ENCODE data around the gene TMEM181.

The TMEM181 gene

GRCh38 chr6:158561321-158561884, 1.5 kb downstream of the TMEM181 start:
- DNase-seq (ENCODE audit: extremely low read depth in 1 of 2, low read depth in 1 of 2) = no peak

DNA sequence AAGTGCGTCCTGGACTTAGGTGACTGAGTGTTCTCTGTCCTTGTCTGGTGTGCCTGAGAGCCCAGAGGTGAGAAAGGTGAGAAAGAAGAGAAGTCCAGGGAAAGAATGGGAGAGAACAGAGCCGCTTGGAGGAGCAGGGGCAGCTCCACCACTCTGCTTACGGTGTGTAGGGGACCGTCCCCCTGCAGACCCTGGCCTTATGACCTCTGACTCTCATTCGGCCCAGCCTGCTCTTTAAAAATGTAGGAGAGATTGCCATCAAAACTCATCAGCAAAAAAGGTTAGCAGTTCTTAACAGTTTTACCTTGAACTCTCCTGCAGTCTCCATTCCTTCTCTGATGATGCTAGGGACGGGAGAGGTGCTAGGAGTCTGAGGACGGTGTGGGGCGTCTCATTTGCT, 2.0 kb downstream of the TMEM181 start:
- DNase-seq (ENCODE audit: extremely low read depth in 1 of 2, low read depth in 1 of 2) = no peak

- DNase-seq (ENCODE audit: extremely low read depth in 1 of 2, low read depth in 1 of 2) = no peak
Observed at GRCh38 chr6:158564243-158565121, 4.6 kb downstream of the TMEM181 start.

GRCh38 chr6:158565122-158565429, 5.2 kb downstream of the TMEM181 start:
- DNase-seq (ENCODE audit: extremely low read depth in 1 of 2, low read depth in 1 of 2) = no peak

GRCh38 chr6:158565482-158566040, 5.7 kb downstream of the TMEM181 start:
- no peak for DNase-seq (ENCODE audit: extremely low read depth in 1 of 2, low read depth in 1 of 2)

- DNase-seq (ENCODE audit: extremely low read depth in 1 of 2, low read depth in 1 of 2) = no peak
Observed at GRCh38 chr6:158566207-158566818, 6.4 kb downstream of the TMEM181 start.

DNA sequence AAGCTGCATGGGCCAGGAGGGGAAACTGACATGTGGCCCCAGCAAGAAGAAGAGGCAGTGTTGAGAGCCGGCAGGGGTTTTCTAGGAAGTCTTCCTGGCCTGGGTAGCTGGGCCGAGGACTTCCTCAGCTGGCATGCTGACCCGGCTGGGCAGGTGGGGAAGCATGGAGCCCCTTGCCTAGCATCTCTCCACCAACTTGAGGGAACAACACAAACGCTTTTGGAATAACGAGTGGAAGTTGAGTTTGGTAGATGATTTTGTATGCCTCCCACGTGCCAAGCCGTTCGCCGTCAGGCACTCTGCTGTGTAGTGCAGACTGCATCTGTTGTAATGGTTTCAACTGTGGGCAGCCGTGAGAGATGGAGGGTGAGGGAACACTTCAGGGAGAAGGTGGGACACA, 7.3 kb downstream of the TMEM181 start:
- no peak for DNase-seq (ENCODE audit: extremely low read depth in 1 of 2, low read depth in 1 of 2)

GRCh38 chr6:158567871-158568401, 8.0 kb downstream of the TMEM181 start:
- DNase-seq (ENCODE audit: extremely low read depth in 1 of 2, low read depth in 1 of 2) = no peak

GRCh38 chr6:158568549-158568948, 8.7 kb downstream of the TMEM181 start:
- DNase-seq (ENCODE audit: extremely low read depth in 1 of 2, low read depth in 1 of 2) = no peak

DNA sequence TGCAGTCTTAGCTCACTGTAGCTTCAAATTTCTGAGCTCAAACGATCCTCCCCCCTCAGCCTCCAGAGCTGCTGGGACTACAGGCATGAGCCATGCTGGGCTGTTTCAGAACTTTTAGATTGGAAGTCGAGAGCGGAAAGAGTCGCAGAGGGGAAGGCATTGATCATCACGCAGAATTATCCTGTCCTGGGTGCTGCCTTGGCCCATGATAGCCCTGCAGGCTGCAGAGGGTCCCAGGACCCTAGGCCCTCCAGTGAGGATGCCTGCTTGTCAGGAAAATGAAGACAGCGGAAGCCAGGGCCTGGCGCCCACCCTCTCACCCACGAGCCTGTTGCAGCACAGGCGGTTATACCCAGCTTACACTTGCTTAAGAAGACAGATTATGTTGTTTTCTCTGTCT, 9.1 kb downstream of the TMEM181 start:
- no peak for DNase-seq (ENCODE audit: extremely low read depth in 1 of 2, low read depth in 1 of 2)

- no peak for DNase-seq (ENCODE audit: extremely low read depth in 1 of 2, low read depth in 1 of 2)
Observed at GRCh38 chr6:158570681-158570962, 10.7 kb downstream of the TMEM181 start.

DNA sequence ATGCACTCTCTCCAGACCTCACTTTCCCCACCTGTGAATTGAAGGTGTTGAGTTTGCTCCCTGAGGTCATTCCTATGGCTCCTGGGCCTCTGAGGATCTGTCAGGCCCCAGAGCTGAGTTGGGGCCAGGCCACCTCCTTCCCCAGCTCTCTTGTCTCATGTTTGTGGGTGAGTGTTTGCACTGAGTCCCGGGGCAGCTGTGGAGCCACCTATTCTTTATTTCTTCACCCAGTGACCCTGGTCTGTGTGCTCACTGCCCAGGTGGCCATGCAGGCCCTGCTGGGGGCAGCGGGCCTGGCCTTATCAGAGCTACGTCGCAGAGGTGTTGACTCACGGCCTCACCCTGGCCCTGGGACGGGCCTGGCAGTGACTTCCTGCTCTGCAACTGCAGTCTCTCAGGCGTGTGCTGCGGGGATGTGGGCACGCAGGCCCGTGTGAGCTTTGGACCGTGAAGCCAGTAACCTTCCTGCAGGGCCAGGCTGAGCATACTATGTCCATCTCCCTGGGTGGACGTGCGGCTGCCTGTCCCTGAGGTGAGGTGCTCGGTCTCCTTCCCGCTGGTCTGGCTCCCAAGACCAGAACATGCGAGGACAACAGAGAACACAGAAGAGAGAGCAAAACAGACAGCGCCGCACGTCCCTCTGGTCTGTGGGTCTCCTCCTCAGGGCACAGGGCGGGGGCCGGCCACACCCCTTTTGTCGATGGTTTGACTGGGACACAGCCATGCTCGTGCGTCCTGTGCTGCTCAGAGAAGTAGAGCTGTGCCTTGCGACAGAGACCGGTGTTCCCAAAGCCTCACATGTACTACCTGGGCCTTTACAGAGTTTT, 12.1 kb downstream of the TMEM181 start:
- no peak for DNase-seq (ENCODE audit: extremely low read depth in 1 of 2, low read depth in 1 of 2)

DNA sequence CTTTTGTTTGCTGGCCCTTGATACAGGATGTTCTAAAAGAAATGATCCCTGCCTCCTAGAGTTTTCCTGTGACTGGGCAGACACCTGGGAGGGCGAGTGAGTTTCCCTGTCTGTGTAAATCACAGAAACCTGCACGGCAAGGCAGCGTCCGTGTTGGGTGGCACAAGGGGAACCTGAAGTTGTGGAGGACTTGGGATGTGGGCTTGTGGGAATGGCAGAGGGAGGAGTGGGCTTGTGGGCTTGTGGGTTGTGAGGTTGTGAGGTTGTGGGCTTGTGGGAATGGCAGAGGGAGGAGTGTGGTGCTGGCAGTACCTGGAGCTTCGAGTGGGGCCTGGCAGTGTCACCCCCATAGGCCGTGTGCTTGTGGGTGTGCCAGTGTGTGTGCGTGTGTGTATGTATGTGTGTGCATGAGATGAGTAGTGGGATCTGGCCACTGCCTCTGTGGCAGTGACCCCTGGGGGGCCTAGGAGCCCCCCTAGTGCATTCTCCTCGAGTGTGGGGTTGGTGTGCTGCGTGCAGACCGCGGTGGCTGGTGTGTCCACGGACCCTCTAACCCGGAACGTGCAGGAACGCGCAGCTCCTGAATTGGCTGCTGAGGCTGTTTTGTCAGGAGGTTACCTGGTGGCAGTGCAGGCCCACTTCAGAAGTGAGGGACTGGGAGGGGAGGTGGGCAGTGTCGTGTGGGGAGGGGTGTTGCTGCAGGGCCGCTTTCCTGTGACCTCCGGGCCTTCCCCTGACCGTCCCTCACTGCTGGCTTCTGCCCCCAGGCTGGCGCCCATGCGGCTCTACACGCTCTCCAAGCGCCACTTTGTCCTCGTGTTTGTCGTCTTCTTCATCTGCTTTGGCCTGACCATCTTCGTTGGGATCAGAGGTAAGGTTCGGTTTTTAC, 13.0 kb downstream of the TMEM181 start:
- no peak for DNase-seq (ENCODE audit: extremely low read depth in 1 of 2, low read depth in 1 of 2)

- no peak for DNase-seq (ENCODE audit: extremely low read depth in 1 of 2, low read depth in 1 of 2)
Observed at GRCh38 chr6:158573542-158573931, 13.6 kb downstream of the TMEM181 start.

GRCh38 chr6:158574800-158575199, 14.9 kb downstream of the TMEM181 start:
- no peak for DNase-seq (ENCODE audit: extremely low read depth in 1 of 2, low read depth in 1 of 2)

- no peak for DNase-seq (ENCODE audit: extremely low read depth in 1 of 2, low read depth in 1 of 2)
Observed at GRCh38 chr6:158575550-158575949, 15.7 kb downstream of the TMEM181 start.

DNA sequence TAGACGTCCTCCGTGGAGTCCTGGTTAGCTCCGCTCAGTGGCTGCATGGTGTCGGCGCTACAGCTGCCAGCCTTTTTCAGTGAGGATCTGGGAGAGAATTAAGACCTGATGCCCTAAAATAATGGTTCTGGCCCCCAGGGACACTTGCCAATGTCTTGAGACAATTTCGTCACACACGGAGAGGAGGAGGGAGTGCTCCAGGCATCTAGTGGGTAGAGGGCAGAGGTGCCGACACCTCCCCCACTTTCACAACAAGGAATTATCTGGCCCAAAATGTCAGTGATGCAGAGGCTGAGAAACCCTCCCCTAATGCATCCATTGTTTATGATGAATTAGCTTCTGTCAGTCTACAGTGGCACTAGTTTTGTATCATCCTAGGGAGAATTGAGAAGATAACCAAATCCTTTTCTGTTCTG, 24.4 kb downstream of the TMEM181 start:
- no peak for DNase-seq (ENCODE audit: extremely low read depth in 1 of 2, low read depth in 1 of 2)

DNA sequence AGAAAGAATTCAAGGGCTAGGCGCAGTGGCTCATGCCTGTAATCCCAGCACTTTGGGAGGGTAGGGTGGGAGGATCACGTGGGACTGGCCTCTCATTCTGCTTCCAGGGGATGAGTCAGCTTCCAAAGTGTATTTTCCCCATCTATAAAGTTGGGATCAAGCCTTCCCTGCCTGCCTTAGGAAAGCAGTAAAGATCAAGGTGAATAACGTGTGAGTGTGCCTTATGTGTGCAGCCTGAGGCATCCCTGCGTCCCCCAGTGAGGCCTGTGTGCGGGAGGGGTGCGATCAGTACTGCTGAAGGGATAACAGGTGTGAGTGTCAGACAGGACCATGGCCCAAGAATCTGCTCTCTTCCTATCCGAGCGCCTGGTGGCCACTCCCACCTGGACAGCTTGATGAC, 26.8 kb downstream of the TMEM181 start:
- DNase-seq (ENCODE audit: extremely low read depth in 1 of 2, low read depth in 1 of 2) = no peak

DNA sequence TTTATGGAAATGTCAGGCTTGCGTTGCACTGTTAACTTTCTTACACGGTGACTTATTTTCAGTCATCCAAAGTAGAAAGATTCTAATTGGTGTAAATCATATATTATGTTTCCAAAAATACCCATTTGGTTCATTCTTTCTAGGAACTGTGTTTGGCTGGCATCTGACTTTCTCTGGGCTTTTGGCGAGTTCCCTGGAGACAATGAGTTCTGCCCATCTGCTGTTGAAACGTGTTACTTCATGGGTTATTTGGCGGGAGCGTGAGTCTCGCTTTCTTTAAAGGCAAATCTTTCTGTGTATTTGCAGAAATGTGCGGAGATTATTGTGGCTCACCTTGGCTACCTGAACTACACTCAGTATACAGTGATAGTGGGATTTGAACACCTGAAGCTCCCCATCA, 29.5 kb downstream of the TMEM181 start:
- DNase-seq (ENCODE audit: extremely low read depth in 1 of 2, low read depth in 1 of 2) = no peak

Measured in activated CD8-positive, alpha-beta memory T cell treated with anti-CD3 and anti-CD28 coated beads for 1 hour (primary cell).